Osteocyte (in vitro differentiated cells): ENCODE data around the gene PRKAA2. TPM values are rescaled to one million over a fixed set of nuclear protein-coding genes. Genes with fewer than 3 reads are reported as not detected.
A peak's percentile ranks its signal among the peaks of the same experiment; 100 is the strongest.
"Not testable (repeated sequence)": the region's sequence is repeated elsewhere in the genome, so short reads cannot be mapped to it uniquely, and the experiment has no call there.

Source experiments
- DNase-seq: peaks from one replicate; pipeline ENCODE4 v3.0.0; 2021; ENCODE audit warnings: mixed read lengths; ENCODE audit not compliant: unreplicated experiment; ENCODE audit errors: extremely low spot score
- H3K27ac Mint-ChIP-seq: one replicate; pipeline ENCODE4 v1.8.0; 2021; ENCODE audit warnings: mild to moderate bottlenecking, mixed read lengths; ENCODE audit not compliant: unreplicated experiment
- H3K27me3 Mint-ChIP-seq: one replicate; pipeline ENCODE4 v1.8.0; 2021; ENCODE audit warnings: mixed read lengths; ENCODE audit not compliant: unreplicated experiment
- H3K36me3 Mint-ChIP-seq: one replicate; pipeline ENCODE4 v1.8.0; 2021; ENCODE audit warnings: mixed read lengths; ENCODE audit not compliant: unreplicated experiment
- H3K4me1 Mint-ChIP-seq: one replicate; pipeline ENCODE4 v1.8.0; 2021; ENCODE audit warnings: mixed read lengths; ENCODE audit not compliant: unreplicated experiment
- H3K4me3 Mint-ChIP-seq: one replicate; pipeline ENCODE4 v1.8.0; 2021; ENCODE audit warnings: mild to moderate bottlenecking, moderate library complexity, mixed read lengths; ENCODE audit not compliant: unreplicated experiment
- H3K9me3 Mint-ChIP-seq: one replicate; pipeline ENCODE4 v1.8.0; 2021; ENCODE audit warnings: mixed read lengths; ENCODE audit not compliant: unreplicated experiment
- CTCF ChIP-seq: fragments of 200-600 bp; sonication (generic); IDR thresholded peaks from 2 replicates; pipeline ENCODE4 v1.5.0; 2021; ENCODE audit warnings: antibody characterized with exemption, mild to moderate bottlenecking, moderate library complexity
- long read RNA-seq: library from polyadenylated mRNA; unstranded; transcript quantifications from one replicate; pipeline ENCODE4 v2.0.0, GENCODE V29; 2021
- total RNA-seq: library from RNA; stranded (reverse); gene quantifications from 2 replicates; pipeline ENCODE4 v1.2.1, GENCODE V29; 2021

Gene PRKAA2
- total RNA-seq = 1.8 and 2.0 TPM in 2 replicates
- long read RNA-seq, full-length matches to known transcripts = 8 of 11 reads
- long read RNA-seq, partial matches to known transcripts = 0 of 11 reads
- long read RNA-seq, other reads (novel, unspliced or antisense) = 3 of 11 reads

GRCh38 chr1:56644919-56645676 is at the start of gene PRKAA2:
Gene PRKAA2 (plus strand): TSS chr1:56645314. CDS start chr1:56645388, 74 bp downstream.
- H3K36me3 Mint-ChIP-seq = peaks cover 2% of the 10 kb centered on the region
- peak within 1 kb of the TSS; percentile 88 for H3K4me3 Mint-ChIP-seq
- no peaks in the 10 kb centered on the region for H3K9me3 Mint-ChIP-seq
- peak within 1 kb of the TSS; percentile 71 for H3K27ac Mint-ChIP-seq
- H3K4me1 Mint-ChIP-seq = peaks cover 18% of the 10 kb centered on the region
- peak; percentile 86 for DNase-seq
- H3K27me3 Mint-ChIP-seq = no peaks in the 10 kb centered on the region
- no peak for TF ChIP-seq CTCF

- H3K36me3 Mint-ChIP-seq, H3K4me3 Mint-ChIP-seq, H3K27me3 Mint-ChIP-seq, H3K9me3 Mint-ChIP-seq, H3K27ac Mint-ChIP-seq, DNase-seq, H3K4me1 Mint-ChIP-seq: not testable (repeated sequence)
Measured at GRCh38 chr1:56595397-56596191, 49.5 kb upstream of the PRKAA2 start.

GRCh38 chr1:56610097-56610496 is 35.0 kb upstream of the PRKAA2 start:
- peaks cover 15% of the 10 kb centered on the region for H3K27me3 Mint-ChIP-seq
- not testable (repeated sequence) for H3K9me3 Mint-ChIP-seq, H3K36me3 Mint-ChIP-seq, DNase-seq, H3K27ac Mint-ChIP-seq, H3K4me3 Mint-ChIP-seq, H3K4me1 Mint-ChIP-seq

- not testable (repeated sequence) for H3K4me1 Mint-ChIP-seq, H3K9me3 Mint-ChIP-seq, H3K4me3 Mint-ChIP-seq, DNase-seq, H3K27ac Mint-ChIP-seq, H3K36me3 Mint-ChIP-seq
- peaks cover 15% of the 10 kb centered on the region for H3K27me3 Mint-ChIP-seq
Measured at GRCh38 chr1:56610770-56611169, 34.3 kb upstream of the PRKAA2 start.

- peaks cover 4% of the 10 kb centered on the region for H3K36me3 Mint-ChIP-seq
- peaks cover 7% of the 10 kb centered on the region for H3K4me1 Mint-ChIP-seq
- H3K27me3 Mint-ChIP-seq = peaks cover under 1% of the 10 kb centered on the region
- DNase-seq = no peak
- H3K27ac Mint-ChIP-seq = no peak overlapping the region
- H3K9me3 Mint-ChIP-seq = no peaks in the 10 kb centered on the region
- H3K4me3 Mint-ChIP-seq = no peak overlapping the region
- TF ChIP-seq CTCF = no peak
Measured at GRCh38 chr1:56617141-56617540, 28.0 kb upstream of the PRKAA2 start.

GRCh38 chr1:56625819-56626440 is 19.2 kb upstream of the PRKAA2 start:
- Mint-ChIP-seq H3K27me3 (no peaks in the 10 kb centered on the region), H3K9me3 (no peaks in the 10 kb centered on the region), H3K4me1 (peaks cover 37% of the 10 kb centered on the region), H3K27ac (peak overlapping the region; percentile 53), H3K4me3 (no peak overlapping the region), H3K36me3 (no peaks in the 10 kb centered on the region)
- DNase-seq = no peak
- no peak for TF ChIP-seq CTCF
